Stimulated activated CD8-positive, alpha-beta memory T cell treated with anti-CD3 and anti-CD28 coated beads, Interleukin-15, amount 100 ng/mL, for 48 hours (primary cell): ENCODE results near the gene PGC.

Experiments
- DNase-seq, 2 donors: peaks; one replicate each; pipeline ENCODE4 v3.0.0-alpha.2; 2020; ENCODE audit warnings: low read depth in 2 of 2

The PGC gene

DNA sequence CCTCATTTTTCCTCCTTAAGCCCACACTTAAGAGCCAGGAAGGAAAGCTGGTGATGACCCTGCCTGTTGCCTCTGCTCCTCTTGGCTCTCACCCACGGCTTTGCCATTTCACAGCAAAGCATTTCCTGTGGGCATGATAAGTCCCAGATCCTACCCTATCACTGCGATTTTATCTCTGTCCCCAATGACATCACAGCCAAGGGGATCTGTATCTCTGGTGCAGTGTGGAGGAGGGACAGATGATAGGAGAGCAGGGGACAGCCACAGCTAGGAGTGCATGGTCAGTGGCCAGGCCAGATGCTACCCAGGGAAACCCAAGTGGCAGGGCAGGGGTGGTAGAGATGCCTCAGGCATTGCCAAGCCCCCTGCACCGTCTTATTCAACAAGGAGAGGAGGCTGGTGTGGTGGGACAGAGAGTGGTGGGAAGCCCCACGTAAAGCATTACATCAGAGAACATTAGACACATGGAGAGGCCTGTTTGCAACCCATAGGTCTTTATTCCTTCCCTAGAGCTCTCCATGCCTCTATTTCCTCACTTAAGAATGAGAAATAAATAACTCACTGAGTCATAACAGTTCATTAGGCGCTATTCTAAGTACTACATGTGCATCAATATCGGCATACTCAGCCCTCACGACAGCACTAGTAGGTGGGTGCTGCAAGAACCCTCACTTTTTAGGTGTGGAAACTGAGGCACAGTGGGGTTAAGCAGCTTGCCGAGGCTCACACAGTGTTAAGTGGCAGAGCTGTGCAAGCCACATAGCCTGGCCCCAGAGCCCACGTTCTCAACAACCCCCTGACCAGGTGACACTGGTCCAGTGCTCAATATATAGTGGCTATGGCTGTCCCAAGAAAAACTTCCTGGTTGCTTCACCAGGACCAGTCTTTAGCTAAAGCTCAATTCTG is 16.4 kb downstream of the PGC start:
- DNase-seq = no peak

DNA sequence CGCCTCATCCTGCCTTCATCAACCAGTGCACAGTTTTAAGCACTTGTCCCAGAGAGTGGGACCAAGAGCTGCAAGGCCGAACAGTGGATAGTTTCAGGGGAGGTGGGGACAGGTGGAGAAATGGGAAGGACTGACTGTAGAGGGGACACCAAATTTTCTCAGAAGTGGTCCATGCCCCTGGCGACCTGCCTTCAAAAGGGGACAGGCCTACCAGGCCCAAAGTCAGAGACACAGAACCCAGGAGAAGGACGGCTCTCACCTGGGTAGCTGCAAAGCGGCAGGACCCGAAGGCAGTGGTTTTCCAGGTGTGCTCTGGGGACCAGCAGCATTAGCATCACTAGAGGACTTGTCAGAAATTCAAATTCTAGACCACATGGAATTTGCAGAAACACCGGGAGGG is 17.6 kb downstream of the PGC start:
- no peak for DNase-seq

GRCh38 chr6:41728954-41729353 is 18.2 kb downstream of the PGC start:
- DNase-seq = no peak

DNA sequence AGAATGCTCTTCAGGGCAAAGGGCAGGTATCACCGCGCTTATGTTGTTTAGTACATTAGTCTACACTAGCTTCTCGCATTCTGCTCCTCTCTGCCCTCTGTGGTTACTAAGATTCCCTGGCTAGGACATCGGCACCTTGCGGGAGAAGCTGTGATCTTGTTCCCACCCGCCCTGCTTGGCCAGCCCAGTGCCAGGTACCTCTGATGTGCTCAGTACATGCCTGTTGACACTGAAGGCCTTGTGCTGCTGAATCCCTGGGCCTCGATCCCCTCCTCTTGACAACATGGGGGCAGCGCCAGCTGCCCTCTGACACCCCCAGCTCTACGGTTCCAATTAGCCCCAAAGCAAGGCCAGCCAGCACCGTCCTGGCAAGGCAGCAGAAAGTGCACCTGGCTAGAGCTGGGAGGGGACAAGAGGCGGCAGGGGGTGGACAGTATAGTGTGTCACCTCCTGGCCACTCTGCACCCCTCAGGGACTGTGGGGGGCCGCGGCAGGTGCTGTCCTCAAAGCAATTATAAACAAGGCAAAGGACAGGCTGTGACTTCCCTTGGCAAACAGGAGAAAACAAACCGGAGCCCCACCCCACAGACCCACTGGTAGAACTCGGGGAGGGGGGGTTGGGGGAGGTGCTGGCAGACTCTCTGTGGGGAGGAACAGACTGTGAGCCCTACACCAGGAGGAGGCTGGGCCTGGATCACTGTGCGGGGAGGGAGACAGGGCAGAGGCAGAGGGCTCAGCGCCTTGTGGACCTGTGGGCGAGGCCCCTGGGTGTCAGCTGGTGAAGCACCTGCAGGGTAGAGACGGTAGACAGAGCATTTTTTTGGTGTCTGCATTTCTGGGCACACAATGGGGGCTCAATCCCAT is 18.9 kb downstream of the PGC start:
- no peak for DNase-seq

GRCh38 chr6:41727705-41728072 is 19.5 kb downstream of the PGC start:
- no peak for DNase-seq

GRCh38 chr6:41726876-41727275 is 20.3 kb downstream of the PGC start:
- DNase-seq = no peak

DNA sequence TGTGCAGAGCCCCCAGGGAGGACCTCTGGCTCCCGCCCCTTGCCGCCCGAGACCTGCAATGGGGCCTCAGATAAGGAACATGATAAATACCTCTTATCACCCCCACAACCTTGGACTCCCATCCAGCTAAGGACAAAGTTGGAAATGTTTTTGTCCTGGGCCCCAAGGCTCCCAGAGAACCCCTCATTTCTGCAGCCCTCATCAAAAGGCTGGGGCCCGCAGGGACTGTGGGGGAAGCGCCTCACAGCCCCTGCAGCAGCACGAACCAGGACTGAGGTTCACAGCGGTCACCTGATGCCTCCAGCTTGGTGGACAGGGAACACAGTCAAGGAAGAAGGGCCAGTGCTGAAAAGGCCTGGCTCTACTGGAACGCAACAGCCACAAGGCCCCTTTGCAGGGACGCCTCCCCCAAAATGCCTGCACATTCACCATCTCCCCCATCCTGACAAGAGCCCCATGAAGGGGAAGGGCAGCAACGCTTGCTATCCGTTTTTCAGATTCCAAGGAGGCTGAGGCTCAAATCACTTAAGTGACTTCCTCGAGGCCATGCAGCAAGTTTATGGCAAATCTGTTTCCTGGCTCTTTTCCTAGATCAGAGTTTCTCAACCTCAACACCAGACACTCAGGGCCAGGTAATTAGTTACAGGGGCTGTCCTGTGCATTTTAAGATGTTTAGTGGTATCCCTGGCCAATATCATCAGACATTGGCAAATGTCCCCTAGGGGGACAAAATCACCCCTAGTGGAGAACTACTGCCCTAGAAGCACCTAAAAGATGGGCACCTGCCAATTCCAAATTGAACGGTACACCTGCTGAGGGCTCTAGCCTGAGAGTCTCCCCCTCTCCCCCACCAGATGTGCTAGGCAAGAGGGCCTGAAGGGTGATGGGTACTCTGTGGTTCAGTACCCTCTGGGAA is 22.4 kb downstream of the PGC start:
- DNase-seq = no peak

- DNase-seq = no peak
Measured at GRCh38 chr6:41724228-41724580, 23.0 kb downstream of the PGC start.

GRCh38 chr6:41723530-41724227 is 23.5 kb downstream of the PGC start:
- DNase-seq = no peak

- no peak for DNase-seq
Measured at GRCh38 chr6:41722969-41723529, 24.1 kb downstream of the PGC start.

GRCh38 chr6:41721414-41721813 is 25.8 kb downstream of the PGC start:
- DNase-seq = no peak

DNA sequence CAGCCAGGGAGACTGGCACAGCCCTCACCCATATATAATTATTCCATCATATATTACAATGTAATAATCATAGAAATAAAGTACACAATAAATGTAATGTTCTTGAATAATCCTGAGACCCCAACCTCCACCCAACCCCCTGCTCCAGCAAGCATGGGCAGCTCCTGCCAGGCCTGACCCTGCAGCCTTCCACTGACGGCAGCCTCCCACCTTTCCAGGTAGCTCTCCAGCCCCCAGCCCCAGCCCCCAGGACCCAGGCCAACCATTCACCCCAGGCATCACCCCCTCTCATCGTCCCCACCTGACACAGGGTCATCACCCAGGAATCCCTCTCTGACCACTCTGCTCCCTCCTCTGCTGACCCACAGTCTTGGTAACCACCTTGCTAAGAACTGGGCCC is 26.4 kb downstream of the PGC start:
- no peak for DNase-seq

DNA sequence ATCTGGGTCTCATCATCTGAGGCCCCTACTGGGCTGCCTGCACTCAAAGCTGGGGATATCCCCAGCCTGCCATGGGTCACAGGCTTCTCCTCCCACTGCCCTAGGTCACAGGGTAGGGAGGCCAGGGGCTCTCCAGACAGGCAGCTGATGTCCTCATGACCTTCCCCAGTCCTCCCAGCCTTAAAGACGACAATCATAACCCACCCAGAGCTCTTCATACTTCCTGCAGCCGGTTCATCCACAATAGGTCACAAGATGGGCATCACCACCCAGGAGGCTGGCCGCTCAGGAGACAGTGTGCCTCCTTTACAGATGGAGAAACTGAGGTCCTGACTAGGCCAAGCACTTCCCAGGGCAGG is 27.0 kb downstream of the PGC start:
- DNase-seq = no peak

DNA sequence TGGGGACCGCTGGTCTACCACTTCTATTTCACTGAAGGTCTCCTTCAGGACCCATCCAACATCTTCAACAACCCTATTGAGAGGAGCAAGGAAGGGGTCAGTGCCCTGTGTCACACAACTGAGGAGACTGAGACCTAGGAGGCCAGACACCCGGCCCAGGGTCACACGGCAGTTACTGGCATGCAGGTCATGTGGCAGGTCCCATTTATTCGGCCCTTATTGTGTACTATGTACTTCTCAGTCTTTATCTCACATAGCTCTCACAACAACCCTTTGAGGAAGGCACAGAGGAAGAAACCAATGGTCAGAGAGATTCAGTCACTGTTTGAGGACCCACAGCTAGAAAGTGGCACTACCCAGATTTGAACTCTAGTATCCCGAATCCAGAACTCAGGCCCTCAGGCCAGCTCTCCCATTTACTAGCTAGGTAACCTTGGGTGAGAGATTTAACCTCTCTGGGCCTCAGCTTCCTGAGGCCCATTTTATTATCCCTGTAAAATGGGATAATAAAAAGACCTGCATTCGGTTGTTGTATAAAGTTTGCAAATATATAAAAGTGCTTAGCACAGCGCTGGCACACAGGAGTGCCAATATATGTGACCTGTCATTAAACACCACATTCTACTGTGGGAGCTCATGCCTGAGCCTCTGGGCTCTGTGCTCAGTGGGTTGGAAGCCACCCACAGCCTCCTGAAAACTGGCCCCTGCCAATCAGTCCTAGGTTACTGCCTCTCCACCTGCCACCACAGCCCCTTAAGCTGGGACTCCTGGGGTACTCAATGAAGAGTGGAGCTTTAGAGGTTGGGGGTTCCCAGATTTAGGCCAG is 27.5 kb downstream of the PGC start:
- no peak for DNase-seq

GRCh38 chr6:41718828-41719227 is 28.4 kb downstream of the PGC start:
- no peak for DNase-seq

- no peak for DNase-seq
Measured at GRCh38 chr6:41717392-41717736, 29.8 kb downstream of the PGC start.

DNA sequence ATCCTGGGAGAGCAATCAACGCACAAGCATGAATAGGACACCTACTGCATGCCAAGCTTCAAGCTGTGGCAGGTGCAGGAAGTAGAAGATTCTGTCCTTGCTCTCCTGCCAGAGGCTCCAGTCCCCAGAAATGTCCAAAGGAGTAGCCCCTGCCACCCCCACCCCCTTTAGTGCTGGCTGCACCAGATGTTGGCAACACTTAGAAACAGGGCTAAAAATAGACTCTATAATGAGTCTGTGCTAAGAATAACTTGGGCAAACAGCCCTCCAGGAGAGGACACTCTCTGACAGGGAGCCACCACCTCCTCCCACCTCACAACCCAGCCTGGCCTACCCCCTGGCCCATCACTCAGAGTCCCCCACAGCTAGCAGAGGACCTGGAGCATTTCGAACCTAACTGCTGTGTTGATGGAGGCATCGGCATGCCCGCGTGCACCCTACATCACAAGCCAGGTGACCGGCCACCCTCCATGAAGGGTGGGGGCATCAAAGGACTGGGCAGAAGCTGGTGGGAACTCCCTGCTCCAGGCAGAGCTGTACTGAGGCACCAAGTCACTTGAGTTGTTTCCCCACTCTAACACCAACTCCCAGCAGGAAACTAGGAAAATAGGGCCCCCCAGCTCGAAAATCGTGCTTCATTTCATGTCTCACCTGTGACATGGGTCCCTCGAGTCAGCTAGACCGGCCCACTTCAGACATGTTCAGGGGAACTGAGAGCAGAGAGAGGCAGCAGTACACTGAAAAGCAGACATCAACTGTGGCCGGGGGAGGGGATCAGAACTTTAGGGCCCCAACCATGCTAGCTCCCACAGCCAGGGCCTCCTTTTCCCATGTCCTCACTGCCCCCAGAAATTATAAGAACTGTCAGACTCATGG is 30.4 kb downstream of the PGC start:
- DNase-seq = no peak

DNA sequence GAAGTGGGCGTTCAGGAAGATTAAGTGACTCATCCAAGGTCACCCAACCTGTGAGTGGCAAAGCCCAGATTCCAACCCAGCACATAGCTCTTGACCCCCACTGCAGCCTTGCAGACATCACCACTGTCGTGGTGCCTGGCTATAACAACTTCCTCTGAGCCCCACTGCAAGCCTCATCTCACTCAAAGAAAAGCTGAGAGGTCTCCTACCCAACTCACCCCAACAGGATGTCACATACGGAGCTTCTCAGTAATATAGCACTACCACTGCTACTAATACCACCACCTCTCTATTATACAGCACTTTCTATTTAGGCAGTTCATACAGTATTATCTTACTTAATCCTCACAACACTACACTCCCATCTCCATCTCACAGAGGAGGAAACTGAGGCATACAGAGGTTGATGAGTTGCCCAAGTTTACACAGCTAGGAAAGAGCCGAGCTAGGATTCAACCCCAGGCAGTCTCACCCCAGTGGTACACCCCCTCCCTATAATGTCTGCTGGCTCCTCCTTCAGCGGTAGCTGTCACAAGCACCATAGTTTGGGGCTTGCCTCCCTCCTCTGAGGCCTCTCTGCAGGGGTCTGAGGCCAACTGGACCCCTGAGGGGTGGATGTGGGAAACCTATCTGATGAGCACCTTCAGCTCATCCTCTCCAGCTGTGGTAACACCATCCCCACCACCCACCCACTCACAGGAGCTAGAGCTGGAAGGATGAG is 31.2 kb downstream of the PGC start:
- DNase-seq = no peak
